H1 (cell line): ENCODE measurements around the gene MTCL3.

Source experiments
- CTCF ChIA-PET: fragments of 300-600 bp; sonication (Branson Sonifier 250); formaldehyde crosslinking; loops from one replicate; lab custom pipeline; 2021; ENCODE audit not compliant: partially characterized antibody; lab: Charles Lee
- POLR2A ChIA-PET: fragments of 300-600 bp; sonication (Branson Sonifier 250); formaldehyde crosslinking; loops from one replicate; lab custom pipeline; 2021; ENCODE audit warnings: inconsistent platforms; ENCODE audit not compliant: partially characterized antibody; lab: Charles Lee
- DNase-seq, 2 experiments: peaks; one replicate each; pipeline versions ENCODE4 v3.0.0 to v3.0.0-alpha.2; 2010 to 2022; ENCODE audit warnings: low spot score in 2 of 2, low read depth in 1 of 2, mixed read lengths in 1 of 2
- FAIRE-seq: peaks from 2 replicates; lab custom pipeline; 2011; peaks lifted over from hg19 to GRCh38; lab: Jason Lieb, UNC
- H2AFZ ChIP-seq: 2 replicates; pipeline ENCODE4 v1.8.1; 2012; ENCODE audit warnings: low read length, inconsistent platforms
- H2AK5ac ChIP-seq: 2 replicates; pipeline ENCODE4 v1.6.1; 2013; ENCODE audit warnings: low read depth, low read length
- H2BK120ac ChIP-seq: replicated peaks from 2 replicates; pipeline ENCODE3; 2013; ENCODE audit warnings: low read depth, low read length, inconsistent platforms
- H2BK12ac ChIP-seq: 2 replicates; pipeline ENCODE4 v1.6.1; 2013; ENCODE audit warnings: low read depth, low read length
- H2BK15ac ChIP-seq: 2 replicates; pipeline ENCODE4 v1.6.1; 2013; ENCODE audit warnings: low read length
- H2BK20ac ChIP-seq: 2 replicates; pipeline ENCODE4 v1.6.1; 2013; ENCODE audit warnings: low read length
- H2BK5ac ChIP-seq: 2 replicates; pipeline ENCODE4 v1.6.1; 2013; ENCODE audit warnings: low read depth, low read length
- H3K14ac ChIP-seq: 2 replicates; pipeline ENCODE4 v1.6.1; 2013; ENCODE audit warnings: inconsistent platforms; ENCODE audit not compliant: insufficient read length
- H3K18ac ChIP-seq: 2 replicates; pipeline ENCODE4 v1.6.1; 2013; ENCODE audit warnings: low read length; ENCODE audit errors: extremely low read depth
- H3K23ac ChIP-seq: 2 replicates; pipeline ENCODE4 v1.6.1; 2013; ENCODE audit warnings: inconsistent platforms; ENCODE audit not compliant: insufficient read length
- H3K23me2 ChIP-seq: 2 replicates; pipeline ENCODE4 v1.6.1; 2013; ENCODE audit warnings: low read depth, low read length
- H3K27ac ChIP-seq: 2 replicates; pipeline ENCODE4 v1.6.1; 2011; ENCODE audit warnings: low read depth, low read length, inconsistent platforms
- H3K27me3 ChIP-seq, 4 experiments: replicated peaks in 1 of 4; 1 replicate in 1 of 4; 2 replicates in 3 of 4; pipeline versions ENCODE4 v1.6.1 to v1.8.1; 2011 to 2013; ENCODE audit warnings: low read length in 3 of 4, mild to moderate bottlenecking in 3 of 4, inconsistent platforms in 2 of 4, mixed read lengths in 2 of 4, moderate library complexity in 1 of 4; ENCODE audit not compliant: control insufficient read depth in 3 of 4, insufficient read depth in 3 of 4; ENCODE audit errors: extremely low read depth in 1 of 4
- H3K36me3 ChIP-seq, 4 experiments: 2 replicates each; pipeline versions ENCODE4 v1.6.1 to v1.8.1; 2011 to 2013; ENCODE audit warnings: mild to moderate bottlenecking in 4 of 4, low read length in 3 of 4, moderate library complexity in 2 of 4, control low read depth in 1 of 4, inconsistent platforms in 1 of 4; ENCODE audit not compliant: insufficient read depth in 4 of 4, control insufficient read depth in 2 of 4
- H3K4ac ChIP-seq: replicated peaks from 2 replicates; pipeline ENCODE3; 2013; ENCODE audit warnings: low read length, low read depth, mixed read lengths, inconsistent platforms; ENCODE audit not compliant: insufficient read length
- H3K4me1 ChIP-seq, 4 experiments: replicated peaks in 1 of 4; 1 replicate in 1 of 4; 2 replicates in 3 of 4; pipeline versions ENCODE4 v1.6.1 to v1.8.1; 2011 to 2013; ENCODE audit warnings: low read length in 3 of 4, inconsistent platforms in 2 of 4, mixed read lengths in 1 of 4; ENCODE audit not compliant: insufficient read depth in 4 of 4, control insufficient read depth in 3 of 4
- H3K4me2 ChIP-seq, 2 experiments: 2 replicates each; pipeline versions ENCODE4 v1.6.1 to v1.8.1; 2011 to 2013; ENCODE audit warnings: low read depth in 2 of 2, low read length in 2 of 2, control low read depth in 1 of 2, inconsistent platforms in 1 of 2, mild to moderate bottlenecking in 1 of 2; ENCODE audit not compliant: insufficient read depth in 1 of 2
- H3K4me3 ChIP-seq, 4 experiments: fragments of 200-600, 300-600 bp in 1 of 4; sonication (generic), shearing (Covaris generic), sonication (Bioruptor Twin) in 1 of 4; 2 replicates each; pipeline versions ENCODE4 v1.5.1 to v1.8.1; 2011 to 2016; ENCODE audit warnings: low read length in 4 of 4, low read depth in 3 of 4, control low read depth in 2 of 4, inconsistent platforms in 2 of 4, mild to moderate bottlenecking in 2 of 4, mixed read lengths in 1 of 4, moderate library complexity in 1 of 4; ENCODE audit not compliant: insufficient read depth in 2 of 4; ENCODE audit errors: extremely low read depth in 1 of 4
- H3K56ac ChIP-seq: replicated peaks from 2 replicates; pipeline ENCODE3; 2013; ENCODE audit warnings: low read depth, mild to moderate bottlenecking, mixed read lengths, low read length, inconsistent platforms; ENCODE audit not compliant: insufficient read length
- H3K79me1 ChIP-seq: 2 replicates; pipeline ENCODE4 v1.6.1; 2013; ENCODE audit warnings: low read depth, low read length, control low read depth
- H3K79me2 ChIP-seq, 2 experiments: 2 replicates each; pipeline versions ENCODE4 v1.6.1 to v1.8.1; 2012 to 2013; ENCODE audit warnings: low read length in 2 of 2, mild to moderate bottlenecking in 2 of 2, inconsistent platforms in 1 of 2; ENCODE audit not compliant: insufficient read depth in 2 of 2, control insufficient read depth in 1 of 2
- H3K9ac ChIP-seq, 4 experiments: replicated peaks in 1 of 4; 1 replicate in 1 of 4; 2 replicates in 3 of 4; pipeline versions ENCODE4 v1.6.1 to v1.8.1; 2011 to 2013; ENCODE audit warnings: low read depth in 3 of 4, low read length in 3 of 4, control low read depth in 2 of 4, mild to moderate bottlenecking in 2 of 4, moderate library complexity in 2 of 4, inconsistent platforms in 1 of 4; ENCODE audit errors: extremely low read depth in 1 of 4
- H3K9me3 ChIP-seq, 2 experiments: 2 replicates each; pipeline versions ENCODE4 v1.6.1 to v1.8.1; 2012 to 2013; ENCODE audit warnings: mild to moderate bottlenecking in 2 of 2, moderate library complexity in 2 of 2, control low read depth in 1 of 2, inconsistent platforms in 1 of 2, low read depth in 1 of 2, low read length in 1 of 2, mixed read lengths in 1 of 2; ENCODE audit not compliant: insufficient read depth in 2 of 2
- H4K20me1 ChIP-seq, 2 experiments: replicated peaks in 1 of 2; 2 replicates each; pipeline versions ENCODE3 to v1.8.1; 2011 to 2013; ENCODE audit warnings: inconsistent platforms in 2 of 2, low read length in 2 of 2, mild to moderate bottlenecking in 1 of 2; ENCODE audit not compliant: insufficient read depth in 2 of 2, control insufficient read depth in 1 of 2
- H4K5ac ChIP-seq: 2 replicates; pipeline ENCODE4 v1.6.1; 2013; ENCODE audit warnings: low read length, low read depth, mixed read lengths, inconsistent platforms; ENCODE audit not compliant: insufficient read length
- H4K8ac ChIP-seq: 2 replicates; pipeline ENCODE4 v1.8.0; 2013; ENCODE audit warnings: mild to moderate bottlenecking, moderate library complexity, low read length, inconsistent platforms; ENCODE audit not compliant: insufficient read depth; ENCODE audit errors: extremely low read depth
- H4K91ac ChIP-seq: replicated peaks from 2 replicates; pipeline ENCODE3; 2013; ENCODE audit warnings: low read length, mixed read lengths, inconsistent platforms; ENCODE audit not compliant: insufficient read length
- KDM5A ChIP-seq: fragments of 200-600 bp; IDR thresholded peaks from 2 replicates; pipeline ENCODE4 v1.7.1; 2012; ENCODE audit warnings: mild to moderate bottlenecking, low read length, inconsistent platforms, mixed read lengths
- TAF1 ChIP-seq: IDR thresholded peaks from 2 replicates; pipeline ENCODE4 v1.6.1; 2011; ENCODE audit warnings: mild to moderate bottlenecking, low read depth, low read length
- WGBS, 2 experiments: shearing (Covaris generic) in 1 of 2; methylation state at CpG; one replicate each; pipeline versions ENCODE4 v1.1.6 to v1.1.7; 2013 to 2015; ENCODE audit warnings: low lambda C conversion rate in 2 of 2, mixed read lengths in 2 of 2, inconsistent platforms in 1 of 2, low coverage in 1 of 2, missing lambda C conversion rate in 1 of 2; ENCODE audit not compliant: insufficient replicate concordance in 2 of 2, insufficient coverage in 1 of 2, insufficient read length in 1 of 2; ENCODE audit errors: extremely low coverage in 1 of 2, missing lambda C conversion rate in 1 of 2; 5-methylcytosine and 5-hydroxymethylcytosine counted together

MTCL3 gene

DNA sequence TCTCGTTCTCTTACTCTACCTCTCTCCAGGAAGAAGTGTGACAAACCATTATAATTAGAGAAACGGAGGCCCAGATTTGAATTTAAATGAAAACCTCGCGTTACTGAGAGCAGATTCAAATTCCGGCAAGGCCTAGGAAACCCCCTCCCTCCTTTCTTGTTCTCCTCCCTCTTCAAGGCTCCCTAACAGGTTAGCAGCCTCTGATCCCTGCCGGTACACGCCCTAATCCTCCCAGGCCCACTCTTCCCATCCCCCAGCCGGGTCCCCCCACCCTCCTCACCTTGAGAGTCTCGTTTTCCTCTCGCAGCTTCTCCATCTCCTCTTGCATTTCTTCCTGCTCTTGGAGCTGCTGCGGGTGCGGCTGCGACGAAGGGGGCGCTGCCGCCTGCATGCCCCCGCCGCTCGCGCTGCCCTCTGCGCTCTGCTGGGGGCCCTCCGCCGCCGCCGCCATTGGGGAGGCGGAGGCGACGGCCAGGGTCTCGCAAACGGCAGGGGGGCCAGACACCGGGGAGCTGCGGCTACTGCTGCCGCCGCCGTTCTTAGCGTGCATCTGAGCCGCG is 3.8 kb downstream of the MTCL3 start:
- Histone ChIP-seq H2BK5ac (no peak overlapping the region), H3K27me3 (peaks cover 0 to 13% (median 11%) of the 10 kb centered on the region in 4 experiments; a peak in 5 of 7 replicates), H3K18ac (no peak overlapping the region), H2BK120ac (no peak overlapping the region), H3K79me1 (no peaks in the 10 kb centered on the region), H3K4me2 (peak overlapping the region; percentile 75 to 99), H2AFZ (no peak overlapping the region), H3K79me2 (peaks cover 0 to 9% of the 10 kb centered on the region in 2 experiments; a peak in 2 of 4 replicates), H3K9ac (peak overlapping the region in 3 of 4 experiments; percentile 25 to 61 (median 50); a peak in 5 of 7 replicates), H3K9me3 (no peaks in the 10 kb centered on the region), H3K27ac (no peak overlapping the region), H2BK12ac (no peak overlapping the region), H4K8ac (peak overlapping the region; percentile 63; the same call in 1 of the 2 replicates), H2BK20ac (no peak overlapping the region), H3K56ac (no peak overlapping the region), H3K4ac (no peak overlapping the region), H2BK15ac (no peak overlapping the region), H3K23me2 (peaks cover 19% of the 10 kb centered on the region; the same call in 1 of the 2 replicates), H4K20me1 (peaks cover 5 to 15% of the 10 kb centered on the region in 2 experiments), H4K91ac (no peak overlapping the region), H3K14ac (no peak overlapping the region), H4K5ac (no peak overlapping the region), H3K4me1 (peaks cover 0 to 7% (median 3%) of the 10 kb centered on the region in 4 experiments; a peak in 4 of 7 replicates), H3K36me3 (peaks cover 0 to 21% (median 7%) of the 10 kb centered on the region in 4 experiments; a peak in 5 of 8 replicates), H2AK5ac (no peak overlapping the region), H3K23ac (no peak overlapping the region), H3K4me3 (peak overlapping the region; percentile 62 to 74 (median 74))
- FAIRE-seq (peak; percentile 52), DNase-seq (peak; percentile 43 to 81)
- POLR2A ChIA-PET: interaction anchor here (0.6 to 4.3 kb wide), 11 partner anchors 13 to 249 kb away, joined by 3 to 34 read pairs (median 4); partner anchors contain the start of genes KIAA0408 and RNF146
- 1% methylated on average over 33 of the region's 38 CpGs; no CpG with 5 or more reads in 1 of the 2 experiments for WGBS, 2 experiments
- CTCF ChIA-PET: interaction anchor here (0.7 to 11.2 kb wide), 23 partner anchors 8 to 213 kb away, joined by 3 to 221 read pairs (median 9); partner anchors contain the start of gene KIAA0408
- TF ChIP-seq TAF1: no peak
- TF ChIP-seq KDM5A: no peak
